ENCODE data around the gene MRPL24. TPM values are rescaled to one million over a fixed set of nuclear protein-coding genes. Genes with fewer than 3 reads are reported as not detected.
A peak's percentile ranks its signal among the peaks of the same experiment; 100 is the strongest.

MRPL24 gene
- total RNA-seq, 2 donors from 2014 or later = 45.8 to 50.5 TPM

DNA sequence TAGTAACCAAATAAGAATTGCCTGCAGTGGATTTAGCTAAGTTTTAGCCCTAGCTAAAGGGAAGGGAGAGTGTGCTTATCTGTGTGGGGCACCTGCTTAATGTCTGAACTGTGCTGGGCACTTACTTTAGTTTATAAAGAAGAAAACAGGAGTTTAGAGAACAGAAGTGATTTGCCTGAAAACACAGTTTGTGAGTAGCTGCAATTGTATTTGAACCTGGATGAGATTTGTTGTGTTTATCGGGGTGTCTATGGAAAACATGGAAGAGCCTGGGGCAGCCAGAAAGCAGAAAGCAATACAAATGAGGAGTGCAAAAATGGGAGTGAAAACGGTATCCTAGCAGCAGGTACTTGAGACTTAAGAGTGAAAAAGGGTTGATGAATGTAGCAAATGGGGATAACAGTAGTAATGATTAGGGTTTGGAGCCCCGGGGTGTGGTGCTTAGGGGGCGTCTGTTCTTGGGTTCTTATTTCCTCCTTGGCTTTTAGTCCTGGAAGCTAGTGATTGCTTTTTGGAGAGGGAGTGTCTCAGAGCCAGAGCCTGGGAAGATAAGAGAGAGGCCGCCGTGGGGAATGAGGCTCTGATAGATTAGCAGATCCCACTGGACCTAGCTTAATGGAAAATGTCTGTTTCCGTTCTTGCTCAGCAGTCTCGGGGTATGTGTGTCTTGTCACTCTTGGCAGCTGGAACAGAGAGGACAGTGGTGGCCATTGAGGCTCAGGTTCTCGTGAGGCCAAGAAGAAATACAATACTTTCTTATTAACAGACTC is 32.0 kb upstream of the MRPL24 start:
- no peak for DNase-seq (ENCODE audit: low spot score)

DNA sequence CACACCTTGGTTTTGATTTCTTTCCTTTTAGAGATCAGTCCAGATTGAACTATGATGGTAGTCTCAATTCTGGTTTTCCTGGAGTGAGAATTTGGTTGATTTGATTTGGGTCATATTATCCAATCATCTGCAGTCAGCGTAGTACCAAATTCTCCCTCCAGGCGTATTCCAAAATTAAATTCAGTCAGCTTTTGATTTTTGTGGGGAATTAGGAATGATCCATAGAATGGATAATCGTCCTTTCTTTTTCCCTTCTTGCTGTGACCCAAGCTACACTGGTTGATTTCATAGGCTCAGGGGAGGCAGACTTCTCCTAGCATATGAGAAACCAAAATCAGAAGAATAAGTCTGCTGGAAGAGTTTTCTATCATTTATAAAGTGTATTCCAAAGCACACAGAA is 31.3 kb upstream of the MRPL24 start:
- H3K27me3 ChIP-seq = no peaks in the 10 kb centered on the region
- peaks cover 7% of the 10 kb centered on the region for H3K36me3 ChIP-seq
- DNase-seq (ENCODE audit: low spot score) = no peak
- TF ChIP-seq, protein P1, sequence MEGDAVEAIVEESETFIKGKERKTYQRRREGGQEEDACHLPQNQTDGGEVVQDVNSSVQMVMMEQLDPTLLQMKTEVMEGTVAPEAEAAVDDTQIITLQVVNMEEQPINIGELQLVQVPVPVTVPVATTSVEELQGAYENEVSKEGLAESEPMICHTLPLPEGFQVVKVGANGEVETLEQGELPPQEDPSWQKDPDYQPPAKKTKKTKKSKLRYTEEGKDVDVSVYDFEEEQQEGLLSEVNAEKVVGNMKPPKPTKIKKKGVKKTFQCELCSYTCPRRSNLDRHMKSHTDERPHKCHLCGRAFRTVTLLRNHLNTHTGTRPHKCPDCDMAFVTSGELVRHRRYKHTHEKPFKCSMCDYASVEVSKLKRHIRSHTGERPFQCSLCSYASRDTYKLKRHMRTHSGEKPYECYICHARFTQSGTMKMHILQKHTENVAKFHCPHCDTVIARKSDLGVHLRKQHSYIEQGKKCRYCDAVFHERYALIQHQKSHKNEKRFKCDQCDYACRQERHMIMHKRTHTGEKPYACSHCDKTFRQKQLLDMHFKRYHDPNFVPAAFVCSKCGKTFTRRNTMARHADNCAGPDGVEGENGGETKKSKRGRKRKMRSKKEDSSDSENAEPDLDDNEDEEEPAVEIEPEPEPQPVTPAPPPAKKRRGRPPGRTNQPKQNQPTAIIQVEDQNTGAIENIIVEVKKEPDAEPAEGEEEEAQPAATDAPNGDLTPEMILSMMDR (IDR thresholded peaks at IDR 0.05) = no peak
- H3K27ac ChIP-seq = peak overlapping the region; percentile 21 to 59
- no peak overlapping the region for H3K4me3 ChIP-seq
- peaks cover 0 to 68% of the 10 kb centered on the region in 2 donors for H3K4me1 ChIP-seq
- no peaks in the 10 kb centered on the region for H3K9me3 ChIP-seq

More for the DNA sequence above, 32.0 kb upstream of the MRPL24 start:
- Histone ChIP-seq H3K27ac (peak overlapping the region; percentile 21 to 59), H3K9me3 (no peaks in the 10 kb centered on the region), H3K4me1 (peaks cover 0 to 75% of the 10 kb centered on the region in 2 donors), H3K27me3 (no peaks in the 10 kb centered on the region), H3K36me3 (peaks cover 7% of the 10 kb centered on the region), H3K4me3 (no peak overlapping the region)
- TF ChIP-seq, protein P1 (IDR thresholded peaks at IDR 0.05) = no peak

DNA sequence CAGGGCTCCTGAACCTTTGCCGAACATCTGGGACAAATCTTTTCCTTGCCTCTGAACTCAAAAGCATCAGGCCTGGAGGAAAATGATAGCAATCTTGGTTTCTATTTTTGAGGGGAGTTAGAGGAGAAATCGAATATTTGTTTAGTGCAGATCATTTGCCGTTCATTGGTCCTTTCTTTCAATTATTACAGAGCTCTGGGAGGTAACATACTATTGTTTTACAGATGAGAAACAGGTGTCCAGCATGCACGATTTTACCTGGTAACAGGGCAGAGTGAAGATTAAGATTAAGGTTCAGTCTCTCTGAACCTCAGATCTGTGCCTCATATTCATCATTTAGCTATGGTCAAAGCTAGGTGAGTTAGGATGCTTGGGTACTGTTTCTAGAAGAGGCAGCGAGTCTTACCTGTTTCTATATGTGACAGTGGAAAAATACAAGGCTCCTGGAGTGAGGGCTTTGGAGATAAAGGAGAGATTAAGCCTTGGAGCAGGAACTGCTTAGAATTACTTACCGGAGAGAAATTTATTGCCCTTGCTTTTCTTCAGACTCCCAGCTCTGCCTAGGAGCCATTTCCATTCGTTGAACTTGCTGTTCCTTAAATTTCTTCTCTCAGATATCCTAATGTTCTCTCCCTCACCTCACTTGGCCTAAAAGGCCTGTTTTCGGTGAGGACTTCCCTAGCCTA is 27.9 kb upstream of the MRPL24 start:
- H3K27ac ChIP-seq = peak overlapping the region; percentile 92 to 94
- H3K36me3 ChIP-seq = peaks cover 7% of the 10 kb centered on the region
- DNase-seq (ENCODE audit: low spot score) = no peak
- no peaks in the 10 kb centered on the region for H3K27me3 ChIP-seq
- TF ChIP-seq, protein P1 (IDR thresholded peaks at IDR 0.05) = no peak
- H3K4me1 ChIP-seq = peaks cover 0 to 69% of the 10 kb centered on the region in 2 donors
- peak overlapping the region; percentile 88 to 98 for H3K4me3 ChIP-seq
- no peaks in the 10 kb centered on the region for H3K9me3 ChIP-seq

DNA sequence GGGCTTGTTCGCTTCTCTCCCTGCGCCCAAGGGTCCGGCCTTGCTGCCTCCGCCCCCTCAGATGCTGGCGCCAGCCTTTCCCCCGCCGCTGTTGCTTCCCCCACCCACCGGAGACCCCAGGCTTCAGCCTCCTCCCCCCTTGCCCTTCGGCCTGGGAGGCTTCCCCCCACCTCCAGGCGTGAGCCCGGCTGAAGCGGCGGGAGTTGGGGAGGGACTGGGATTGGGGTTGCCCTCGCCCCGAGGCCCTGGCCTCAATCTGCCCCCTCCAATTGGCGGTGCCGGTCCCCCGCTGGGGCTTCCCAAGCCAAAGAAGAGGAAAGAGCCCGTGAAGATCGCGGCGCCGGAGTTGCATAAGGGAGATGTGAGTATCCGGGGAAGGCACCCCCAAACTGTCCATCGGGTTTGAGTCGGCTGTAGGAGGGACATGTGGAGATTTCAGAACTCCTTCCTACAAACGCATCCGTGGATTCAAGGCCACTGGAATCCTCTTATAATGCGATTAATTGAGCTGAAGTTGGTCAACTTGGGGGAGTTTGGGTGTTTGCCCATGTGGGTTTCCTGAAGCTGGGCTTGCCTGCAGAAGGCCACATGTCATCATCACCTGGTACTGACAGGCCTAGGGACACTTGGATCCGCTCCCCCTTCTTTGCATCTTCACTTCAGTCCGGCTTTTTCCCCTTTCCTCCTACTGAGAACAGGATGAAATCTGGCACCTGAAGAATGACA is 27.2 kb upstream of the MRPL24 start:
- peak overlapping the region; percentile 92 to 94 for H3K27ac ChIP-seq
- H3K4me1 ChIP-seq = peaks cover 0 to 62% of the 10 kb centered on the region in 2 donors
- H3K36me3 ChIP-seq = peaks cover 7% of the 10 kb centered on the region
- H3K4me3 ChIP-seq = peak overlapping the region; percentile 88 to 98
- H3K9me3 ChIP-seq = no peaks in the 10 kb centered on the region
- H3K27me3 ChIP-seq = no peaks in the 10 kb centered on the region
- no peak for DNase-seq (ENCODE audit: low spot score)
- TF ChIP-seq, protein P1 (IDR thresholded peaks at IDR 0.05) = no peak

DNA sequence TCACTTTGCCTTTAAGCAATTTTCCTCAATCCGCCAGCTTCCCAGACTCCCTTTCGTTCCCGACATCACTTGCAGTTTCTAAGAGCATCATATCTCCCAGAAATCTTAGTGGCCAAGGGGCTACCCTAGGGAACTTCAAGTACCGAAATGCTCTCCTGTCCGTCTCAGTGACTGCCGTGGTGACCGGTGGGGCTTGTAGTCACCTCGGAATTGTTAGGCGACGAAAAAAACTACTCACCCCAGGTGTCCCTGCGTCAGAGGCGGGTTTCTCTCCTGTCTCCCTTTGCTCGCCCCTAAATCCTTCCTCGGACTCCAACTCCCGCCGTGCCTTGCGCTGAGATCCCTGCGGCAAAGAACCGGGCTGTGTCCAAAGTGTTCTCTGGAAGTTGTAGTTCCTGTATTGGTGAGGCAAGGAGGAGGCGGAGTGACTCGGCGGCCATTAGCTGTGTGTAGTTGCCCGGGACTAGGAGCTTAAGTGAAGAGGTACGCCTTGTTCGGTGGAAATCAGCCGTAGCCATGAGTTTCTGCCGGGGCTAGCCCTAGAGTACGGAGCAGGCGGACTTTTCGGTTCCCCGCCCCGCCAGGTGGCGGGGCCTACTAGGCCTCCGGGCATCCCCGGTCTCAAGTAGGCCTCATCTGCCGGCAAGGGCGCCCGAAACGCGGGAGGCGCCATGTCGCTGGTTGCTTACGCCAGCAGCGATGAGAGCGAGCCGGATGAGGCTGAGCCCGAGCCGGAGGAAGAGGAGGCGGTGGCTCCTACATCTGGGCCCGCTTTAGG is 26.4 kb upstream of the MRPL24 start, which contains the start of gene PRCC:
Gene PRCC, plus strand, starts transcription at position 435 of the 778 bp plus-strand sequence. Its CDS starts 237 bp downstream, at position 672.
- peak; percentile 99 for DNase-seq (ENCODE audit: low spot score)
- Histone ChIP-seq H3K27ac (peak within 1 kb of the TSS; percentile 92 to 94), H3K27me3 (no peaks in the 10 kb centered on the region), H3K9me3 (no peaks in the 10 kb centered on the region), H3K36me3 (peaks cover 7% of the 10 kb centered on the region), H3K4me3 (peak within 1 kb of the TSS; percentile 88 to 98), H3K4me1 (peaks cover 0 to 55% of the 10 kb centered on the region in 2 donors)
- TF ChIP-seq, protein P1 (IDR thresholded peaks at IDR 0.05) = no peak

All from right atrium auricular region (tissue), 2 donors.